GM18507 (cell line): Measurements from ENCODE around the gene CDHR2.
A peak's percentile ranks its signal among the peaks of the same experiment; 100 is the strongest.
"Not testable (repeated sequence)": the region's sequence is repeated elsewhere in the genome, so short reads cannot be mapped to it uniquely, and the experiment has no call there.

Source experiments
- DNase-seq: peaks from one replicate; pipeline ENCODE4 v3.0.0; 2011; ENCODE audit warnings: low read depth; ENCODE audit not compliant: insufficient read length; ENCODE audit errors: extremely low spot score
- FAIRE-seq: peaks from 2 replicates; lab custom pipeline; 2011; peaks lifted over from hg19 to GRCh38; lab: Jason Lieb, UNC

The CDHR2 gene

DNA sequence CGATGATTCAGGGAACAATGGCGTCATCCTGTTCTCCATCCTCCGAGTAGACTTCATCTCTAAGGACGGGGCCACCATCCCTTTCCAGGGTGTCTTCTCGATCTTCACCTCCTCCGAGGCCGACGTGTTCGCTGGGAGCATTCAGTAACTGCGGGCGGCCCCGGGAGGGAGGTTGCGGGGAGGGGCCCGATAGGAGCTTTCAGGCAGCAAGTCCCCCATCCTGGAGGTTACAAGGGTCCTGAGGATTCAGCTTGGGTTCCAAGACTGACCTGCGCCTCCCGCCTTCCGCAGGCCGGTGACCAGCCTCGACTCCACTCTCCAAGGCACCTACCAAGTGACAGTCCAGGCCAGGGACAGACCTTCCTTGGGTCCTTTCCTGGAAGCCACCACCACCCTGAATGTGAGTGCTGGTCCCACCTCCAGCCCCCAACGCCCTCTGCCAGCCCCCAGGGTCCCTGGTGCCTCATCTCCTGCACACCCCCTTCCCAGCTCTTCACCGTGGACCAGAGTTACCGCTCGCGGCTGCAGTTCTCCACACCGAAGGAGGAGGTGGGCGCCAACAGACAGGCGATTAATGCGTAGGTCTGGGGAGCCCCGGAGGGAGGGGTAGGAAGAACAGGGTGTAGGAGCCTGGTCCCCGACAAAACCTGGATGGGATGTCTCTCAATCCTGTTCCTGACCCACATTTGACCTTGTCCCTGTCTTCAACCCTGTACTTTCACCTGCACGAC, 40.1 kb downstream of the CDHR2 start:
- FAIRE-seq (no peak), DNase-seq (no peak)

DNA sequence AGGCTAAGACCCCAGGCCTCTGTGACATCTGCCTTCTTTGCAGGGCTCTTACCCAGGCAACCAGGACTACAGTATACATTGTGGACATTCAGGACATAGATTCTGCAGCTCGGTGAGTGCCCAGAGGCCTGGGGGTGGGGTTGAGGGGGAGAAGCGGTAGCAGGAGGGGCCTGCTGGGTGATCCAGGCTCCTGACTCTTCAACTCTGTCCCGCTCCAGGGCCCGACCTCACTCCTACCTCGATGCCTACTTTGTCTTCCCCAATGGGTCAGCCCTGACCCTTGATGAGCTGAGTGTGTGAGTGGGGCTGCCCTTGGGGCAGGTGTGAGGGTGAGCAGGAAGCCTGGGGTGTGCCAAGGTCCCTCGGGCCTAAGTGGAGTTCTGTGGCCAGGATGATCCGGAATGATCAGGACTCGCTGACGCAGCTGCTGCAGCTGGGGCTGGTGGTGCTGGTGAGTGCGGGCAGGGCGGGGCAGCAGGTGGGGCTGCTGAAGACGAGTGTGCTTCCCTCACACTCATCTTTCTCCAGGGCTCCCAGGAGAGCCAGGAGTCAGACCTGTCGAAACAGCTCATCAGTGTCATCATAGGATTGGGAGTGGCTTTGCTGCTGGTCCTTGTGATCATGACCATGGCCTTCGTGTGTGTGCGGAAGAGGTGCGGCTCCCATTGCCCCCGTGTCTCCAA, 41.0 kb downstream of the CDHR2 start:
- no peak for DNase-seq
- FAIRE-seq, result no peak

GRCh38 chr5:176591667-176592066, 42.5 kb downstream of the CDHR2 start:
- peak; percentile 59 for FAIRE-seq
- DNase-seq, result not testable (repeated sequence)

GRCh38 chr5:176592573-176592972, 43.4 kb downstream of the CDHR2 start:
- no peak for DNase-seq
- no peak for FAIRE-seq

DNA sequence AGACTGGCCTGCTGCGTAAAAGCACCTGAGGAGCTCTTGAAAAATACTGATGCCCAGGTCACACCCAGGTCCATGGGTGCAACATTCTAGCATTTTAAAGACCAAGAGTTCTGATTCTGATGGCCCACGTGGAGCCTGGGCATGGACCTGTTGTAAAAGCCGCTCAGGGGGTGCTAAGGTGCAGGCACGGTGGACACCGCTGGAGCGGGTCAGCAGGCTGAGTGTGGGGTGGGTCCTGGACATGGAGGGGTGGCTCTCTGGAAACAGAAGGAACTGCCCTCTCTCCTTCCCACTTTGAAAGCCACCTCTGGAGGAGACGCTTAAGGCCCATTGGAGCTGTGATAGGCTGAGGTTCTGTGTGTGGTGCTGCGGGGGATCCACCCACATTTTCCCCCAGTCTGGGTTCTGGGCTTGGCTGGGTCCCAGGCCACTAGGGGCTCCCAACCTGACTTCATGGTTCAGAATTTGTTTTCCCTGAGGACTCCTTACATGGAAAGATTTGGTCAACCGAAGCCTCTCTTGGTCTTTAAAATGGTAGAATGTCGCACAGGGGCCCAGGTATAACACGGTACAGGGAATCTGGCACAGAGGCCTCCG, 44.2 kb downstream of the CDHR2 start:
- FAIRE-seq, result no peak
- DNase-seq, result no peak

DNA sequence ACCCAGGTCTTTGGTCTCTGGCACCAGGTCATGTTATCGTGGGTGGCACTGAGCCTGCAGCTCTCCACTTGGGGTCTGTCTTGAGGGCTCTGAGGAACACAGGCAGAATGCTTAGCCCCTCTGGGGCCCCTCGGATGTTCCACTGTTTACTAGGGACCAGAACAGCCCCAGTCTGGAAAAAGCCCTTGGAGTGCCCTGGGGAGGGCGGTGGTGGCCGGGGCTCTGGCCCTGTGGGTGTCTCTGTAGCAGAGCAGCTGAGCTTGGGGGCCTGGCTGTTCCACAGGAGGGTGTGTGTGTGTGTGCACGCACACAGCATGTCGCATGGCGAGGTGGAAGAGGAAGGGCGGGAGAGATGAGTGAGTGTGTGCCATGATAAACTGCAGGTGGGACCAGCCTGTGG, 45.4 kb downstream of the CDHR2 start:
- FAIRE-seq (no peak), DNase-seq (no peak)

DNA sequence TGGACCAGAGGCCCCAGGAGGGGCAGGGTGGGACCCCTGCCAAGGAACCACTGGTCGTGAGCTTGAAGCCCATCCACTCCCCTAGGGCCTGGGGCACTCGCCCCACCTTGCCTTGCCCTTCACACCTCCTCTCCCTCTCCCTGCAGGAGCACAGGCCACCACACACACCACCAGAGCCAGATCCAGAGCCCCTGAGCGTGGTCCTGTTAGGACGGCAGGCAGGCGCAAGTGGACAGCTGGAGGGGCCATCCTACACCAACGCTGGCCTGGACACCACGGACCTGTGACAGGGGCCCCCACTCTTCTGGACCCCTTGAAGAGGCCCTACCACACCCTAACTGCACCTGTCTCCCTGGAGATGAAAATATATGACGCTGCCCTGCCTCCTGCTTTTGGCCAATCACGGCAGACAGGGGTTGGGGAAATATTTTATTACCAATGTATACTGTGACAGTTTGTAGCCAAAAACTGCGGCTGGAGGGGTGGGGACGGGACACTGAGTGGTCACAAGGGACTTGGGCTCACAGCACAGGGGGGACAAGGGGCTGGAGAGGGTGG, 46.3 kb downstream of the CDHR2 start:
- DNase-seq (no peak), FAIRE-seq (no peak)

GRCh38 chr5:176596069-176596644, 47.0 kb downstream of the CDHR2 start:
- FAIRE-seq (no peak), DNase-seq (no peak)

DNA sequence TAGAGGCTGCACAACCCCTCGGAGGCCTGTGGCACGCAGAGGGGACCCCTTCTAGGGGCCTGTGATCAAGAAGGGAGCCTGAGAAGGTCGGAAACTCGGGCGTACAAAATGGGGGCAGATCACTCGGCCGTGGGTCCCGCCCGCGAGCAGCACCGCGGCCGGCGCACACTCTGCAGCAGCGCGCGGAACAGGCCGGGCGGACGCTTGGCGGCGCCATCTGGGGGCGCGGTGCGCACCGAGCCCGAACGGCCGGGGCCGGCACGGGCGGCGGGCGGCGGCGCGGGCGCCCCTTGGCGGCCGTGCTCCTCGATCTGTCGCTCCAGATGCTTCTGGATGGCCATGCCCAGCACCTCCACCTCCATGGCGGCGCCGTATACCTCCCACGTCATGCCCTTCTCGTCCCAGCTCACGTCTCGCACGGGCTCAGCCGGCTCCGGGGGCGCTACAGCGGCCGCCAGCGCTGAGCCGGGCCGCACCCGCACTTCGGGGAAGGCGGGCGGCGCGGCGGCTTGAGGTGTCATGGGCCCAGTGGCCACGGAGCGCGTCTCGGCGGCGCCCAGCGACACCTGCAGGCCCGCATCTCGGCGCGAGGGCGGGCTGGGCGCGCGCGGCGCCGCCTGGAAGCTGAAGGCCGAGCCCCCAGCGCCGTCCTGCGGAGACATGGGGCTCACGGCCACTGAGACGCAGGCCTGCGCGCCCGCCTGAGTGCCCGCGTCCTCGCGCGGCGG, 47.7 kb downstream of the CDHR2 start:
- FAIRE-seq, result no peak
- DNase-seq, result no peak

DNA sequence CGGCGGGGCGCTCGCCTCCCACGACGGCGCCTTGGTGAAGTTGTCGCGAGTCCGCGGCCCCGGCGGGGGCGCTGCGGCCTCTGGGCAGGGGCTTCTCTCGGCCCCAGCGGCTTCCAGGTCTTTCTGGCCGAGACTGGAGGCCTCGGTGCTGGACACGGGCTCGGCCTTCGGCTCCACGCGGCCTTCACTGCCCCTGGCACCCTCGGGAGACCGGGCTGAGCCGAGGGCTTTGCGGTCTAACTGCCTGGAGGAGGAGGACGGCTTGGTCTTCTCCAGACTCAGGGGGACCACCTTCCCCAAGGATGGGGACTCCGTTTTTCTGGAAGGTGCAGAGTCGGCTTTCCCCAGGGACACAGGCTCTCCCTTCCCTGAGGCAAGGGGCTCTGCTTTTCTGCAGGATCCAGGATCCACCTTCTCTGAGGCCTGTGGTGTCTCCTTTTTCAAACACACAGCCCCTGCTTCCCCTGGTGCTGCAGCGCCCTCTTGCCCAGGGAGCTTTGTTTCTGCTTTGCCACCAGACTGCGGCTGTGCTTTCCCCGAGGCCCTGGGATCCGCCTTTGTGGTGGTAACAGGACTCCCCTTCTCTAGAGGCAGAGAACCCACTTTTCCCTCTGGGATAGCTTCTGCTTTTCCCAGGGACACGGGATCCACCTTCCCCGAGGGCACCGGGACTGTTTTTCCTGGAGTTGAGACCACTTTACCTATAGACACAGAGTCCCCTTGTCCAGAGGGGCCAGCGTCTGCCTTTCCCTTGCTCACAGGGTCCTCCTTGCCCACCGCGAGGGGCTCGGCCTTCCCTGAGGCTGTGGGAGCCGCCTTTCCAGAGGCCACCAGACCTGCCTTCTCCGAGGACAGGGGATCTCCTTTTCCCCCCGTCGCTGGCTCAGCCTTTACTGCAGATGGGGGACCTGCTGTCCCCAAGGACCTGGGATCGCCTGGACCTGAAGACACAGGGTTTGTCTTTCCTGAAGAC, 48.6 kb downstream of the CDHR2 start:
- DNase-seq, result no peak
- no peak for FAIRE-seq

- DNase-seq, FAIRE-seq: not testable (repeated sequence)
Observed at GRCh38 chr5:176599749-176600430, 50.7 kb downstream of the CDHR2 start.

DNA sequence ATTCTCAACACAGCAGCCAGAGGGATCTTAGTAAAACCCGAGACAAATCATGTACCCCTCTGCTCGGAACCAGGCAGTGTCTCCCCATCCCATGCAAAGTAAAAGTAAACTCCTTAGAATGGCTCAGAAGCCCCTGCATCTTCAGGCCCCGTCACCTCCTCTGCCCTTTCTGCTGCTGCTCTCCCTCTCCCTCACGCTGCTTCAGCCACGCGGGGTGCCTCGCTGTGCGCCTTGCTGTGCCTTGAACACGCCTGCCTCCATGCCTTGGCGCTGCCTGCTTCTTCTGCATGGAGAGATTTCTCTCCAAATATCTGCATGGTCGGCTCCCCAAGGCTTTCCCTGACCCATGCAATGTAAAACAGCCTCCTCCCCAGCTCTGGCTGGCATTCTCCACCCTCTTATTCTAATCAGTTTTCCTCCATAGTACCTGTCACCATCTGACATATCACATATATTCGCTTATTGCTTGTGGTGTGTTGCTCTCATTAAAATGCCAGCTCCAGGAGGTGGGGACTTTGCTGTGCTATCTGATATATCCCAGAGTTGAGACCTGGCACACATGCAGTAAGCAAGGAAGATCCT, 52.9 kb downstream of the CDHR2 start:
- FAIRE-seq, result no peak
- DNase-seq, result no peak

GRCh38 chr5:176603091-176603490, 53.9 kb downstream of the CDHR2 start:
- FAIRE-seq, result no peak

DNA sequence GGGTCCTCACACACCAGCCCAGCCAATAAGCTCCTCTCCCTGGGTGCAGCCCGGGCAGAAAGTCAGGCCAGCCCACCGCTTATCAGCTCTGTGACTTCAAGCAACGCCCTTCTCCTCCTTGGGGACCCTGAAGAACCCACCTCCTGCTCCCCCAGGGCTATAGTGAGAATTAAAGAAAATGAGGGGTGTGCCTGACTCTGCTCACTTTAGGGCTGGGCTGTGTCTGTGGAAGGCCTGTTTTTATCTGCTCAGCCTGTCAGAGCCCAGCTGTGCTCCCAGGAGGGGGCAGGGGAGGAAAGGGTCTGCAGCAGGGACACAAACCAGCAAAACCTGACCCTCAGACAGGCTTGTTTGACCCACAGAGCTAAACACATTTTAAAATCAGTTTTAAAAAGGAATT, 56.9 kb downstream of the CDHR2 start:
- DNase-seq (no peak), FAIRE-seq (no peak)

More at GRCh38 chr5:176603091-176603490, 53.9 kb downstream of the CDHR2 start:
- DNase-seq, result no peak

GRCh38 chr5:176606875-176607274, 57.7 kb downstream of the CDHR2 start:
- no peak for FAIRE-seq
- no peak for DNase-seq

- no peak for DNase-seq
- no peak for FAIRE-seq
Observed at GRCh38 chr5:176608142-176608705, 59.1 kb downstream of the CDHR2 start.
